ENCODE results near the gene SPATA20. TPM values are rescaled to one million over a fixed set of nuclear protein-coding genes. Genes with fewer than 3 reads are reported as not detected.
A peak's percentile ranks its signal among the peaks of the same experiment; 100 is the strongest.

The SPATA20 gene
- total RNA-seq, 1 experiment from 2014 or later: 35.7 TPM

DNA sequence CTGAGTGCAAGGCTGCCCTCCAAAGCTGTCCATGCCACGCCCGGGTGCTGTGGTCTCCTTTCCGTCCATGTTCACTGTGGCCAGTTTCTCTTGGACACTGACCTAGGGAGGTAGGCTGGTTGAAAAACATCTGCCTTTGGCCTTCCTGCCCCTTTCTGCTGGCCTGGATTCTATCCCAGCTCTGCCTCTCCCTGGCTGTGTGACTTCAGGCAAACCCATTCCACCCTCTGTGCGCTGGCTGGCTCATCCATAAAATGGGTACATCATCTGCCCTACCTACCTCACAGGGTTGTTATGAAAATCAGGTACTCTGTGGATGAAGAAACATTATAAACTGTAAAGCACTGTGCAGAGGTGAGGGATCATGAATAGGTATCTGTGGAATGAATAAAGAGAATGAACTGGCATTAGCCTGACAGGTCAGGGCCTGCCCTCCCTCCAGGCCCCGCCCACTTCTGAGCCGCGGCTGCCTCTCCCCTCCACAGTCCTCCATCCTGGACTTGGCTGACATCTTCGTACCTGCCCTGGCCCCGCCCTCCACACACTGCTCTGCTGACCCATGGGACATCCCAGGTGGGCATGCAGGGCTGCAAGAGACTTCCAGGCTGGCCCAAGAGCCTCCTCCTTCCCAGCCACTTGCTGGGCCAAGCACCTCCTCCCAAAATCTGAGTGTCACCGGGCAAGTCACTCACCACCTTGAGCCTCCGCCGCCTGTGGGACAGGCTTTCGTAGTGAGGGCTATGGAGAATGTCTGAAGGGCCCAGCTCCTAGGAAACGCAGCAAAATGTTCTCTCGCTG is 7.0 kb upstream of the SPATA20 start:
- peaks cover 19% of the 10 kb centered on the region for H3K4me1 ChIP-seq (replicated peaks)

DNA sequence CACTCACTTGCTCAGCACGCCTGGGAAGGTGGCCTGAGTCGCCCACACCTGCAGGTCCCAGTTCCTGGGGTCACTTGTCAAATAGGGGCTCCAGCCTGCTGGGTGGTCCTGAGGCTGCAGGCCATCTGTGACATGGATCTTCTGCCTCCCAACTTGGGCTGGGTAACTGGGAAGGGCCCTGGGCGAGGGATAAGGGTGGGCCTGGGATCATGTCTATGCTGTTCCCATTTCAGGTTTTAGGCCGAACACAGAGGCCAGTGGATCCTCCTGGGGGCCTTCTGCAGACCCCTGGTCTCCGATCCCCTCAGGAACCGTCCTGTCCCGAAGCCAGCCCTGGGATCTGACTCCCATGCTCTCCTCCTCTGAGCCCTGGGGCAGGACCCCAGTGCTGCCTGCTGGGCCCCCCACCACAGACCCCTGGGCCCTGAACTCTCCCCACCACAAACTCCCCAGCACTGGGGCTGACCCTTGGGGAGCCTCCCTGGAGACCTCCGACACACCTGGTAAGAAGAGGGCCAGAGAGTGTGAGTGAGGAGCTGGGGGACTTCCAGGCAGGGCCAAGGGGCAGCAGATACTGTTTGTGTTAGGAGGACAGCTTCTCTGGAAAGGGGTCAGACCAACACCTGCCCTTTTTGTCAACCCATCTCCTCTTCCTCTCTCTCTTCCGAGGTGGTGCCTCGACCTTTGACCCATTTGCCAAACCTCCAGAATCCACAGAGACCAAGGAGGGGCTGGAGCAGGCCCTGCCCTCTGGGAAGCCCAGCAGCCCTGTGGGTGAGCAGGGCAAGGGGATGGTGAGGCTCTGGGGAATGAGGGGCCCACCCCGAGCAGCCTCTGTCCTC is 6.2 kb upstream of the SPATA20 start:
- Histone ChIP-seq H3K4me3 (no peak overlapping the region), H3K27me3 (replicated peaks) (no peaks in the 10 kb centered on the region), H3K4me1 (replicated peaks) (peaks cover 19% of the 10 kb centered on the region), H3K9me3 (replicated peaks) (no peaks in the 10 kb centered on the region), H3K27ac (no peak overlapping the region), H3K36me3 (no peaks in the 10 kb centered on the region)
- DNase-seq (ENCODE audit: low read depth in 1 of 2, low spot score in 2 of 2): no peak

More for the DNA sequence above, 7.0 kb upstream of the SPATA20 start:
- Histone ChIP-seq H3K9me3 (replicated peaks) (no peaks in the 10 kb centered on the region), H3K4me3 (no peak overlapping the region), H3K27ac (no peak overlapping the region), H3K27me3 (replicated peaks) (peaks cover 6% of the 10 kb centered on the region), H3K36me3 (no peaks in the 10 kb centered on the region)
- DNase-seq (ENCODE audit: low read depth in 1 of 2, low spot score in 2 of 2): no peak

DNA sequence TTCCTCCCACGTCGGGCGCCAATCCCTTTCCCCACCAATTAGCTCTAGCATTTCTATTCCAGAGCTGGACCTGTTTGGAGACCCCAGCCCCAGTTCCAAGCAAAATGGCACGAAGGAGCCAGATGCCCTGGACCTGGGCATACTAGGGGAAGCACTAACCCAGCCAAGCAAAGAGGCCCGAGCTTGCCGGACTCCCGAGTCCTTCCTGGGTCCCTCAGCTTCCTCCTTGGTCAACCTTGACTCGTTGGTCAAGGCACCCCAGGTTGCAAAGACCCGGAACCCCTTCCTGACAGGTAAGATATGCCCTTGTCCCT is 5.6 kb upstream of the SPATA20 start:
- no peak for DNase-seq (ENCODE audit: low read depth in 1 of 2, low spot score in 2 of 2)
- Histone ChIP-seq H3K9me3 (replicated peaks) (no peaks in the 10 kb centered on the region), H3K27ac (no peak overlapping the region), H3K36me3 (no peaks in the 10 kb centered on the region), H3K4me1 (replicated peaks) (peaks cover 19% of the 10 kb centered on the region), H3K27me3 (replicated peaks) (no peaks in the 10 kb centered on the region), H3K4me3 (peak overlapping the region; percentile 53)

DNA sequence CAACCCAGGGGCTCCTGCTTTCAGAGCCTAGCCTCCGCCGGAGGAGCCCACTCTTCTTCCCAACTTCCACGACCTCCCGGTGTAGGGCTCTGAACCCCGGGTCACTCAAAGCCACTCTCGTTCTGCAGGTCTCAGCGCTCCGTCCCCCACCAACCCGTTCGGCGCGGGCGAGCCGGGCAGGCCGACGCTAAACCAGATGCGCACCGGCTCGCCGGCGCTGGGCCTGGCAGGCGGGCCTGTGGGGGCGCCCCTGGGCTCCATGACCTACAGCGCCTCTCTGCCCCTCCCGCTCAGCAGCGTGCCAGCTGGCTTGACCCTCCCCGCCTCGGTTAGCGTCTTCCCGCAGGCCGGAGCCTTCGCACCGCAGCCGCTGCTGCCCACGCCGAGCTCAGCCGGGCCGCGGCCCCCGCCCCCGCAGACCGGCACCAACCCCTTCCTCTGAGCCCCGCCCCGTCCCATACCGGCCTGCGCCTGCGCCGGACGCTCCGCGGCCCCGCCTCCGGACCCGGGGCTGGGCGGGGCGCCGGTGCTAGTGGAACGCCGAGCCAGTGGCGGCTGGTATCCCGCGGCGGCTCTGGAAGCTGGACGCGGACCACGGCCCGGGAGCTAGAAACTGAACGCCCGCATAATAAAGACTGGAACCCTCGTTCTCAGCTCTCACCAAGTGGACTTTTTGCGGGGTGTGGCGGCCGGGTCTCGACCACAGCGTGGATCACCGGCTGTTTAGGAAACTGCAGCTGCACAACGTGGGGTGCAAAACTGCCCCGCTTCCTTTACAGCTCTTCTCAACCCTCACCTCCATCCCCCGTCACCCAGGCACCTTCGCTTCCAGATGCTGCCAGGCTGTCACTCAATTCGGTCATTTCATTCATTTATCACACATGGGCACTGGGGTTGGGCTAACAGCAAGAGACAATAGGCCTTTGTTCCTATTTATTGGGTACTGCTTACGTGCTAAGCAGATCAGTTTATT is 5.0 kb upstream of the SPATA20 start:
- peak; percentile 88 to 89 for DNase-seq (ENCODE audit: low read depth in 1 of 2, low spot score in 2 of 2)

DNA sequence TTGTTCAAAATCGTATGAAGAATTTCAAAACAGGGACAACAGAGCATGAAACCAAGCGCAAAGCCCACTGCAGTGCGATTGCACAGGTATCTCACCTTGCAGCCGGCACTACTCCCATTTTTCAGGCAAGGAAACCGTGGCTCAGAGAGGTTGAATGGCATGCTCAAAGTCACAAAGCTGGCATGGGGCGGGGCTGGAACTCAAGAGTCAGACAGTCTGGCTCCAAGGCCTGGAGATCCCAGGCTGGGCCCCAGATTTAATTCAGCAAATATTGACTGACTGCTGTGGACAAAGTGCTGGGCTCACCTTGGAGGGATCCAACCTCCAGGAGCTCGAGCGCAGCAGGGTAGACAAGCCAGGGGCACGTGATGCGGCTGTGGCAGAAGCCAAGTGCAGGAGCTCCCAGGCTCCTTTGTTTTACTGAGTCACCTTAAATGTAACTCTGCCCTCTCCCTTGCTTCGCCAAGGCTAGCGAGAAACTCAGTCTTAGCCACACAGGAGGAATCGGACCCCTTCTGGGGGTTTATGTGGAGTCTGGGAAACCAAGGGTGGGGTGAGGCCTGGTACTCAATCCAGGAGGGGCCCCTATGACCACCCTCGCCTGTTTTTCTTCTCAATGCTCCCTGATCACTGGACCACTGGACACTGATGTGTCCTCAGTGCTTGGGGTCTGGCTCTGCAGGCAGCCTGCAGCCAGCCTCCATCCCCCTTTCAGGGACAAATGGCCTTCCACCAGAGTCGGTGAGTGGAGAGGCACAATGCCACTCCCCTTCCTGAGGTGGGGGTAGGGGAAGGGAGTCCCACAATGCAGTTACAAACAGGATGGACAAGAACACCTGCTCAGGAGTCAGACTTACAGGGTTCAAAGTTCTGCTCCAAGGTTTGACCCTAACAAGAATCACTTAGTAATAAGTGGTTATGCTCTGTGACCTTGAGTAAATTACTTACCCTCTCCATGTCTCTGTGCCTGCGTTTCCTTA is 3.9 kb upstream of the SPATA20 start:
- H3K9me3 ChIP-seq (replicated peaks): no peaks in the 10 kb centered on the region
- no peaks in the 10 kb centered on the region for H3K27me3 ChIP-seq (replicated peaks)
- peaks cover 32% of the 10 kb centered on the region for H3K4me1 ChIP-seq (replicated peaks)
- H3K27ac ChIP-seq: no peak overlapping the region
- H3K4me3 ChIP-seq: no peak overlapping the region
- DNase-seq (ENCODE audit: low read depth in 1 of 2, low spot score in 2 of 2): no peak
- H3K36me3 ChIP-seq: no peaks in the 10 kb centered on the region

More for the DNA sequence above, 5.0 kb upstream of the SPATA20 start:
- peaks cover 23% of the 10 kb centered on the region for H3K4me1 ChIP-seq (replicated peaks)
- H3K9me3 ChIP-seq (replicated peaks): no peaks in the 10 kb centered on the region
- no peak overlapping the region for H3K27ac ChIP-seq
- H3K27me3 ChIP-seq (replicated peaks): no peaks in the 10 kb centered on the region
- H3K36me3 ChIP-seq: no peaks in the 10 kb centered on the region
- peak overlapping the region; percentile 53 for H3K4me3 ChIP-seq

DNA sequence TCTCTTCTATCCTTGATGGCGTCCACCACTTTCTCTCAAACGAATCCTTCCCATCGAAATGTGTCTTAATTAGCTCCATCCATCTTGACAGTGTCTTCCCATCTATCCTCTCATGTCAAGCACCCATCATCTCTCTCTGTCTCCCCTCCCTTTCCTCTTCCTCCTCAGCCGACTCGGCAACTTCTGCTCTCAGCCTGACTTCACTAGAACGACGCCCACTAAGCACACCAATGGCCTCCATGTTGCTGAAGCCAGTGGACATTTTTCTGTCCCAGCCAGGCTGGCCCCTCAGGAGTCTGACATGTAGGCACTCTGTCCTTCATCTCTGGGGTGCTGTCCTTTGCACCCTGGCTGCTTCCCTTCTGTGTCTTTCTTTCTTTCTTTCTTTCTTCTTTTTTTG is 2.5 kb upstream of the SPATA20 start:
- Histone ChIP-seq H3K4me1 (replicated peaks) (peaks cover 32% of the 10 kb centered on the region), H3K9me3 (replicated peaks) (no peaks in the 10 kb centered on the region), H3K27ac (no peak overlapping the region), H3K36me3 (no peaks in the 10 kb centered on the region), H3K27me3 (replicated peaks) (no peaks in the 10 kb centered on the region), H3K4me3 (no peak overlapping the region)
- DNase-seq (ENCODE audit: low read depth in 1 of 2, low spot score in 2 of 2): no peak

DNA sequence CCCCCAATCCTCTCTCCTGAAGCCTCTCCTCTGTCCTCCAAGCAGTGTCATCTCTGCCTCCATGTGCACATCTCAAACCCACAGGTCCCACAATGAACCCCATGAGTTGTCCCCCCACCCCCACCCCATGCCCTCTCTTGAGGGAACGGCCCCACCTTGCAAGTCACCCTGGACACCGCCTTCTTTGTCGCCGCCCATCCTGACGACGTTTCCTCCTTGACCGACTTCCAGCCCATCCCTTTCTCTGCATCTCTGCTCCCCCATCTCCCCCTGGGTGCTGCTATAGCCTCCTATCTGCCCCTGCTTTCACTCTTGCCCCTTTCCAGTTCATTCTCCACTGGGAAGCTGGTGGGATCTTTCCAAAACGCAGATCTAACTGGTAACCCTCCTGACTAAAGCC is 1.7 kb upstream of the SPATA20 start:
- H3K27ac ChIP-seq: no peak overlapping the region
- H3K4me3 ChIP-seq: no peak overlapping the region
- H3K27me3 ChIP-seq (replicated peaks): no peaks in the 10 kb centered on the region
- H3K9me3 ChIP-seq (replicated peaks): no peaks in the 10 kb centered on the region
- H3K4me1 ChIP-seq (replicated peaks): peaks cover 32% of the 10 kb centered on the region
- DNase-seq (ENCODE audit: low read depth in 1 of 2, low spot score in 2 of 2): no peak
- H3K36me3 ChIP-seq: no peaks in the 10 kb centered on the region; the same call in 1 of the 2 replicates

DNA sequence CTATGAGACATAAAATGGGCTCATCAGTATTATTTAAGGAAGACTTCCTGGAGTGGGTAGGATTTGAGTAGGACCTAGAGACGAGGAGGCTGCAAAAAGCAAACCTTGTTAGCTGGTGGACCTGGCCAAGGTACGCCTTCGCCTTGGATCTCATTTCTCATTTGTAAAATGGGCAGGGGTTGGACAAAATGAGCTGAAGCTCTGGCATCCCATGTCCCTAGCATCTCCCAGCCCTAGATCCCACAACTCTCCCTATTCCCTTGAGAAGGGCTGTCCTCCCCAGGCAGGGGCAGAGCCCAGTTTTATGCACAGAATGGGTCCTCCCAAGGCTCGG is 306 bp upstream of the SPATA20 start:
- H3K27ac ChIP-seq: no peak overlapping the region
- no peak for DNase-seq (ENCODE audit: low read depth in 1 of 2, low spot score in 2 of 2)
- H3K27me3 ChIP-seq (replicated peaks): no peaks in the 10 kb centered on the region
- H3K9me3 ChIP-seq (replicated peaks): no peaks in the 10 kb centered on the region
- H3K4me3 ChIP-seq: peak overlapping the region; percentile 53
- peaks cover 4% of the 10 kb centered on the region for H3K36me3 ChIP-seq
- H3K4me1 ChIP-seq (replicated peaks): peaks cover 28% of the 10 kb centered on the region

DNA sequence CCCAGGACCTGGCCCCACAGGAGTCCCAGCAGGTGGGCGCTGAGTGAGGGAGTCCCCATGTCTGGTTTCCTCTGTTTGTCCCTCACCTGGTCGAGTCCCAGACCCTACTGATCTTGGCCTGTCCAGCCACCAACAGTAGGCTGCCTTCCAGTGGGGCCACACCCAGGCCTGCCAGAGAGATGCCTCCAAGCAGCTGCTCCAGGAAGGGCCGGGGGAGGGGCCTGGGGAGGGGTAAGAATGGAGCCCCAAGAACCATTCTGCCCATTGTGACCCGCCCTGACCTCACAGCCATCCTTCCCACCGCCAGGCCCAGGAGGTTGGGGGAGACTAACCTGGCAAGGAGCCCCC is 736 bp downstream of the SPATA20 start:
- H3K27me3 ChIP-seq (replicated peaks): no peaks in the 10 kb centered on the region
- DNase-seq (ENCODE audit: low read depth in 1 of 2, low spot score in 2 of 2): no peak
- peaks cover 4% of the 10 kb centered on the region for H3K36me3 ChIP-seq
- no peaks in the 10 kb centered on the region for H3K9me3 ChIP-seq (replicated peaks)
- no peak overlapping the region for H3K27ac ChIP-seq
- H3K4me1 ChIP-seq (replicated peaks): peaks cover 20% of the 10 kb centered on the region
- peak overlapping the region; percentile 53 for H3K4me3 ChIP-seq

DNA sequence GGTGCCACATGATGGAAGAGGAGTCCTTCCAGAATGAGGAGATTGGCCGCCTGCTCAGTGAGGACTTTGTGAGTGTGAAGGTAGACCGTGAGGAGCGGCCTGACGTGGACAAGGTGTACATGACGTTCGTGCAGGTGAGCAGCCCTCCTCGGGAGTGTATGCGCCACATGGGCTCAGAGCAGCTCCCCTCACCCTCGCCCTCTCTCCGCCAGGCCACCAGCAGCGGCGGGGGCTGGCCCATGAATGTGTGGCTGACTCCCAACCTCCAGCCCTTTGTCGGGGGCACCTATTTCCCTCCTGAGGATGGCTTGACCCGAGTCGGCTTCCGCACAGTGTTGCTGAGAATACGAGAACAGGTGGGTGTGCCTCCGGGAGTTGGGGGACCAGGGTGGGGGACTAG is 1.9 kb downstream of the SPATA20 start:
- H3K4me1 ChIP-seq (replicated peaks): peaks cover 14% of the 10 kb centered on the region
- no peak overlapping the region for H3K4me3 ChIP-seq
- H3K27me3 ChIP-seq (replicated peaks): no peaks in the 10 kb centered on the region
- peaks cover 4% of the 10 kb centered on the region for H3K36me3 ChIP-seq
- no peaks in the 10 kb centered on the region for H3K9me3 ChIP-seq (replicated peaks)
- DNase-seq (ENCODE audit: low read depth in 1 of 2, low spot score in 2 of 2): no peak
- H3K27ac ChIP-seq: no peak overlapping the region

DNA sequence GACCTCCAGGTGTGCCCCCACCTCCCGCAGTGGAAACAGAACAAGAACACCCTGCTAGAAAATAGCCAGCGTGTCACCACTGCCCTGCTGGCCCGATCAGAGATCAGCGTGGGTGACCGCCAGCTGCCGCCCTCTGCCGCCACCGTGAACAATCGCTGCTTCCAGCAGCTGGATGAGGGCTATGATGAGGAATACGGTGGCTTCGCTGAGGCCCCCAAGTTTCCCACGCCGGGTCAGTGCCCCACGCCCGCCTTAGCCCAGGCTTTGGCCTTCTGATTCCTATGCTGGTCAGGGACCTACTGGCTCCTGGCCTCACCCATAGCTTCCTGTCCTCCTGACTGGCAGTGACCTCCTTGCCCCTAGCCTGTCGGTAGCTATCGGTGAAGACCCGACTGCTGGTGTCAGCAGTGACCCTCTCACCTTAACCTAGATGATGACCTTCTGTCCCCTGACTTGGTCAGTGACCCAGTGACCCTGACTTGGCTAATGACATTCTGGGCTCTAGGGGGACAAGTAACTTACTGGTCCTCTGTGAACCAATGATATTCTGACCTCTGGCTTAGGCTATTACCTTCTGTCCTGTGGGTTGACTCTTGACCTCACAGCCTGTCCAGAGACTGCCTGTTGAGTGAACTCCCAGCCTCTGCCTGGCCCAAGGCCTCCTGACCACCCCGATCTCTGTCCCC is 2.4 kb downstream of the SPATA20 start:
- Histone ChIP-seq H3K4me3 (no peak overlapping the region), H3K27ac (no peak overlapping the region), H3K9me3 (replicated peaks) (no peaks in the 10 kb centered on the region), H3K36me3 (peaks cover 4% of the 10 kb centered on the region), H3K4me1 (replicated peaks) (peaks cover 14% of the 10 kb centered on the region), H3K27me3 (replicated peaks) (no peaks in the 10 kb centered on the region)
- no peak for DNase-seq (ENCODE audit: low read depth in 1 of 2, low spot score in 2 of 2)

DNA sequence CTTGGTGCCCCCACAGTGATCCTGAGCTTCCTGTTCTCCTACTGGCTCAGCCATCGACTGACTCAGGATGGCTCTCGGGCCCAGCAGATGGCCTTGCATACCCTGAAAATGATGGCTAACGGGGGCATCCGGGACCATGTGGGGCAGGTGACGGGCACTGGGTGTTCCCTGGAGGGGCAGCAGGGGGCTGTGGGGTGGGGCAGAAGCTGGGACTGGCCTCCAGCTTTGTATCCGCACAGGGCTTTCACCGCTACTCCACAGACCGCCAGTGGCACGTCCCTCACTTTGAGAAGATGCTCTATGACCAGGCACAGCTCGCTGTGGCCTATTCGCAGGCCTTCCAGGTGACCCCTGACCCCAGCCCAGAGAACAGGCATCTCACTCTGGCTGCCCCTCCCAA is 3.0 kb downstream of the SPATA20 start:
- no peak for DNase-seq (ENCODE audit: low read depth in 1 of 2, low spot score in 2 of 2)
- Histone ChIP-seq H3K27me3 (replicated peaks) (no peaks in the 10 kb centered on the region), H3K4me3 (no peak overlapping the region), H3K36me3 (peaks cover 4% of the 10 kb centered on the region), H3K27ac (no peak overlapping the region), H3K9me3 (replicated peaks) (no peaks in the 10 kb centered on the region), H3K4me1 (replicated peaks) (peaks cover 14% of the 10 kb centered on the region)
